Measurements from ENCODE around the gene ATG101. TPM values are rescaled to one million over a fixed set of nuclear protein-coding genes. Genes with fewer than 3 reads are reported as not detected.

The ATG101 gene
- polyA plus RNA-seq, 1 donor (not counting 4 experiments of a cell fraction or from before 2014, with no cell fraction given) = 62.7 TPM

- no peaks in the 10 kb centered on the region for H3K9me1 ChIP-seq (ENCODE audit: control insufficient read depth, extremely low read depth, insufficient read depth, low read length)
- no peaks in the 10 kb centered on the region for H3K4me1 ChIP-seq (ENCODE audit: control insufficient read depth, extremely low read depth, insufficient read depth, low read length)
- dilution Hi-C loops (cut with MboI; ENCODE audit: extremely low pct_ligation_motif_present, low sequenced_read_pairs) = no loop called here
- no peaks in the 10 kb centered on the region for H4K20me1 ChIP-seq (ENCODE audit: control insufficient read depth, extremely low read depth, insufficient read depth, low read length)
- H3K4me3 ChIP-seq (ENCODE audit: control insufficient read depth in 2 of 3, extremely low read depth in 1 of 3, insufficient read depth in 2 of 3, low read depth in 1 of 3, low read length in 3 of 3) = no peak overlapping the region
- H3K27me3 ChIP-seq (ENCODE audit: control insufficient read depth, extremely low read depth, insufficient read depth, low read length) = peaks cover 60% of the 10 kb centered on the region
- TF ChIP-seq EZH2 (IDR thresholded peaks at IDR 0.05; ENCODE audit: low read length) (no peak), CTCF (optimal IDR thresholded peaks at IDR 0.05 in 1 of 3, IDR thresholded peaks at IDR 0.05 in 1 of 3, conservative IDR thresholded peaks at IDR 0.05 in 1 of 3; ENCODE audit: extremely low read depth in 1 of 3, insufficient read depth in 2 of 3, low read length in 3 of 3) (no peak)
- DNase-seq (ENCODE audit: low read depth, low spot score) = no peak
- no peaks in the 10 kb centered on the region for H3K36me3 ChIP-seq (ENCODE audit: control insufficient read depth in 2 of 2, extremely low read depth in 1 of 2, insufficient read depth in 2 of 2, low read length in 2 of 2)
- H3K9ac ChIP-seq (ENCODE audit: control insufficient read depth, extremely low read depth, insufficient read depth, low read length) = no peak overlapping the region
- no peaks in the 10 kb centered on the region for H3K79me2 ChIP-seq (ENCODE audit: control insufficient read depth, insufficient read depth, low read length)
- no peak overlapping the region for H3K4me2 ChIP-seq (ENCODE audit: control insufficient read depth, extremely low read depth, insufficient read depth, low read depth, low read length)
- FAIRE-seq = no peak
- H3K27ac ChIP-seq (ENCODE audit: control insufficient read depth, insufficient read depth, low read length) = no peak overlapping the region
- H3K9me3 ChIP-seq (ENCODE audit: control insufficient read depth, low read depth, low read length) = no peaks in the 10 kb centered on the region
- H2AFZ ChIP-seq (ENCODE audit: control insufficient read depth, low read length) = no peak overlapping the region
Observed at GRCh38 chr12:52090291-52090690, 20.5 kb downstream of the ATG101 start.

- Histone ChIP-seq H3K9ac (ENCODE audit: control insufficient read depth, extremely low read depth, insufficient read depth, low read length) (no peak overlapping the region), H3K4me1 (ENCODE audit: control insufficient read depth, extremely low read depth, insufficient read depth, low read length) (no peaks in the 10 kb centered on the region), H3K4me2 (ENCODE audit: control insufficient read depth, extremely low read depth, insufficient read depth, low read depth, low read length) (no peak overlapping the region), H3K27ac (ENCODE audit: control insufficient read depth, insufficient read depth, low read length) (no peak overlapping the region), H3K9me3 (ENCODE audit: control insufficient read depth, low read depth, low read length) (no peaks in the 10 kb centered on the region), H3K36me3 (ENCODE audit: control insufficient read depth in 2 of 2, extremely low read depth in 1 of 2, insufficient read depth in 2 of 2, low read length in 2 of 2) (no peaks in the 10 kb centered on the region), H4K20me1 (ENCODE audit: control insufficient read depth, extremely low read depth, insufficient read depth, low read length) (no peaks in the 10 kb centered on the region), H3K4me3 (ENCODE audit: control insufficient read depth in 2 of 3, extremely low read depth in 1 of 3, insufficient read depth in 2 of 3, low read depth in 1 of 3, low read length in 3 of 3) (no peak overlapping the region), H2AFZ (ENCODE audit: control insufficient read depth, low read length) (no peak overlapping the region), H3K9me1 (ENCODE audit: control insufficient read depth, extremely low read depth, insufficient read depth, low read length) (no peaks in the 10 kb centered on the region), H3K79me2 (ENCODE audit: control insufficient read depth, insufficient read depth, low read length) (no peaks in the 10 kb centered on the region), H3K27me3 (ENCODE audit: control insufficient read depth, extremely low read depth, insufficient read depth, low read length) (peaks cover 60% of the 10 kb centered on the region)
- dilution Hi-C loops (cut with MboI; ENCODE audit: extremely low pct_ligation_motif_present, low sequenced_read_pairs) = no loop called here
- DNase-seq (ENCODE audit: low read depth, low spot score) (no peak), FAIRE-seq (no peak)
- no peak for TF ChIP-seq CTCF (optimal IDR thresholded peaks at IDR 0.05 in 1 of 3, IDR thresholded peaks at IDR 0.05 in 1 of 3, conservative IDR thresholded peaks at IDR 0.05 in 1 of 3; ENCODE audit: extremely low read depth in 1 of 3, insufficient read depth in 2 of 3, low read length in 3 of 3)
- no peak for TF ChIP-seq EZH2 (IDR thresholded peaks at IDR 0.05; ENCODE audit: low read length)
Observed at GRCh38 chr12:52091061-52091460, 21.3 kb downstream of the ATG101 start.
